Panc1 (cell line): ENCODE data around the gene ZXDB. TPM values are rescaled to one million over a fixed set of nuclear protein-coding genes. Genes with fewer than 3 reads are reported as not detected.
"Not testable (repeated sequence)": the region's sequence is repeated elsewhere in the genome, so short reads cannot be mapped to it uniquely, and the experiment has no call there.

Experiments
- ATAC-seq: fragments of 200-7000 bp; cut with Tn5 transposase; 2 replicates; pipeline ENCODE4 v1.9.1; 2020; ENCODE audit warnings: mild to moderate bottlenecking, moderate library complexity
- BruUV-seq: library from RNA; stranded (reverse); fragments of 400-500 nt; replicated peaks from 2 replicates; lab custom pipeline; 2021; lab: Mats Ljungman, UMichigan
- CTCF ChIA-PET: fragments of 300-600 bp; sonication (Branson Sonifier 250); formaldehyde crosslinking; loops from one replicate; lab custom pipeline; 2022; ENCODE audit warnings: antibody characterized with exemption; lab: Charles Lee
- POLR2A ChIA-PET: fragments of 300-600 bp; sonication (Branson Sonifier 250); formaldehyde crosslinking; loops from one replicate; lab custom pipeline; 2022; ENCODE audit warnings: antibody characterized with exemption; lab: Charles Lee
- DNase-seq: peaks from one replicate; pipeline ENCODE4 v3.0.0-alpha.2; 2010; ENCODE audit warnings: low read depth, low spot score
- H3K27ac ChIP-seq: 2 replicates; pipeline ENCODE4 v1.5.1; 2011; ENCODE audit warnings: mild to moderate bottlenecking, low read length, inconsistent platforms
- H3K27me3 ChIP-seq: fragments of 200-500 bp; sonication (Bioruptor generic); 2 replicates; pipeline ENCODE4 v1.6.0; 2014; ENCODE audit warnings: low read length, inconsistent platforms; ENCODE audit not compliant: control insufficient read depth, insufficient read depth
- H3K36me3 ChIP-seq: fragments of 200-500 bp; sonication (Bioruptor generic); 2 replicates; pipeline ENCODE4 v1.5.1; 2014; ENCODE audit warnings: inconsistent platforms, mild to moderate bottlenecking, low read length, moderate library complexity; ENCODE audit not compliant: control insufficient read depth, insufficient read depth
- H3K4me1 ChIP-seq: 2 replicates; pipeline ENCODE4 v1.5.1; 2011; ENCODE audit warnings: inconsistent platforms, mild to moderate bottlenecking, low read length, moderate library complexity; ENCODE audit not compliant: control insufficient read depth, insufficient read depth
- H3K4me3 ChIP-seq, 2 experiments: 2 replicates each; pipeline ENCODE4 v1.5.1; 2011 to 2012; ENCODE audit warnings: low read depth in 2 of 2, low read length in 2 of 2, mild to moderate bottlenecking in 2 of 2, inconsistent platforms in 1 of 2, moderate library complexity in 1 of 2
- H3K9me3 ChIP-seq: fragments of 200-500 bp; sonication (Bioruptor generic); 2 replicates; pipeline ENCODE4 v1.5.1; 2014; ENCODE audit warnings: low read depth, mild to moderate bottlenecking, inconsistent platforms, low read length, moderate library complexity; ENCODE audit not compliant: control insufficient read depth, insufficient read depth
- CTCF ChIP-seq: fragments of 450-650 bp; IDR thresholded peaks from 2 replicates; pipeline ENCODE4 v1.5.1; 2017; ENCODE audit warnings: mild to moderate bottlenecking
- POLR2AphosphoS5 ChIP-seq: IDR thresholded peaks from 2 replicates; pipeline ENCODE4 v1.6.1; 2012; ENCODE audit warnings: mild to moderate bottlenecking, low read depth, low read length, moderate library complexity
- SIN3A ChIP-seq: IDR thresholded peaks from 2 replicates; pipeline ENCODE4 v1.6.1; 2012; ENCODE audit warnings: low read depth, mild to moderate bottlenecking, low read length, moderate library complexity, borderline replicate concordance; ENCODE audit not compliant: insufficient read depth
- TCF7L2 ChIP-seq: IDR thresholded peaks from 2 replicates; pipeline ENCODE4 v1.6.1; 2011; ENCODE audit warnings: mild to moderate bottlenecking, low read depth, low read length, inconsistent platforms
- in situ Hi-C: cut with HindIII; loops from 2 replicates; pipeline ENCODE4 v1.10.0; 2016; ENCODE audit warnings: low sequenced_read_pairs, low pct_unique_long_range_greater_than_20kb
- intact Hi-C: fragments of 100-400 bp; cut with micrococcal nuclease; formaldehyde crosslinking; loops from one replicate; pipeline ENCODE4 v1.10.0; 2022; ENCODE audit not compliant: unreplicated experiment
- total RNA-seq: library from RNA; stranded (reverse); gene quantifications from one replicate; pipeline ENCODE4 v1.2.1, GENCODE V29; 2021; ENCODE audit not compliant: unreplicated experiment
- TF ChIP-seq, protein P1 (sequence below), 2 experiments: IDR thresholded peaks; 2 replicates each; pipeline ENCODE4 v1.6.1; 2011 to 2012; ENCODE audit warnings: low read depth in 2 of 2, control low read depth in 1 of 2, low read length in 1 of 2, mild to moderate bottlenecking in 1 of 2, moderate library complexity in 1 of 2; ENCODE audit not compliant: insufficient read depth in 1 of 2

Gene ZXDB
- total RNA-seq, 1 experiment from 2014 or later = 8.3 TPM

GRCh38 chrX:57629438-57629837 lies 37.6 kb downstream of the ZXDB start:
- BruUV-seq, H3K27ac ChIP-seq, H3K9me3 ChIP-seq, H3K27me3 ChIP-seq, POLR2A ChIA-PET, in situ Hi-C loops, H3K4me3 ChIP-seq, ATAC-seq, H3K4me1 ChIP-seq, H3K36me3 ChIP-seq, DNase-seq, CTCF ChIA-PET, intact Hi-C loops: not testable (repeated sequence)

DNA sequence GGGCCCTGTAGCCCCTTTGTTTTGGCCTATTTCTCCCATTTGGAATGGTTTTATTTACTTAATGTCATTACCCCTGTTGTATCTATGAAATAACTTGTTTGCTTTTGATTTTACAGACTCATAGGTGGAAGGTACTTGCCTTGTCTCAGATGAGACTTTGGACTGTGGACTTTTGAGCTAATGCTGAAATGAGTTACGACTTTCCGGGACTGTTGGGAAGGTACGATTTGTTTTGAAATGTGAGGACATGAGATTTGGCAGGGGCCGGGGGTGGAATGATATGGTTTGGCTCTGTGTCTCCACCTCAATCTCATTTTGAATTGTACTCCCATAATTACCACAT lies 48.8 kb downstream of the ZXDB start:
- Histone ChIP-seq H3K36me3 (no peaks in the 10 kb centered on the region), H3K27me3 (no peaks in the 10 kb centered on the region), H3K27ac (no peak overlapping the region), H3K4me3 (no peak overlapping the region), H3K4me1 (no peaks in the 10 kb centered on the region), H3K9me3 (no peaks in the 10 kb centered on the region)
- ATAC-seq (no peak), DNase-seq (no peak)
- BruUV-seq = no TSS peak
- TF ChIP-seq POLR2AphosphoS5 (no peak), SIN3A (no peak), TCF7L2 (no peak), CTCF (no peak)
- TF ChIP-seq, protein P1, sequence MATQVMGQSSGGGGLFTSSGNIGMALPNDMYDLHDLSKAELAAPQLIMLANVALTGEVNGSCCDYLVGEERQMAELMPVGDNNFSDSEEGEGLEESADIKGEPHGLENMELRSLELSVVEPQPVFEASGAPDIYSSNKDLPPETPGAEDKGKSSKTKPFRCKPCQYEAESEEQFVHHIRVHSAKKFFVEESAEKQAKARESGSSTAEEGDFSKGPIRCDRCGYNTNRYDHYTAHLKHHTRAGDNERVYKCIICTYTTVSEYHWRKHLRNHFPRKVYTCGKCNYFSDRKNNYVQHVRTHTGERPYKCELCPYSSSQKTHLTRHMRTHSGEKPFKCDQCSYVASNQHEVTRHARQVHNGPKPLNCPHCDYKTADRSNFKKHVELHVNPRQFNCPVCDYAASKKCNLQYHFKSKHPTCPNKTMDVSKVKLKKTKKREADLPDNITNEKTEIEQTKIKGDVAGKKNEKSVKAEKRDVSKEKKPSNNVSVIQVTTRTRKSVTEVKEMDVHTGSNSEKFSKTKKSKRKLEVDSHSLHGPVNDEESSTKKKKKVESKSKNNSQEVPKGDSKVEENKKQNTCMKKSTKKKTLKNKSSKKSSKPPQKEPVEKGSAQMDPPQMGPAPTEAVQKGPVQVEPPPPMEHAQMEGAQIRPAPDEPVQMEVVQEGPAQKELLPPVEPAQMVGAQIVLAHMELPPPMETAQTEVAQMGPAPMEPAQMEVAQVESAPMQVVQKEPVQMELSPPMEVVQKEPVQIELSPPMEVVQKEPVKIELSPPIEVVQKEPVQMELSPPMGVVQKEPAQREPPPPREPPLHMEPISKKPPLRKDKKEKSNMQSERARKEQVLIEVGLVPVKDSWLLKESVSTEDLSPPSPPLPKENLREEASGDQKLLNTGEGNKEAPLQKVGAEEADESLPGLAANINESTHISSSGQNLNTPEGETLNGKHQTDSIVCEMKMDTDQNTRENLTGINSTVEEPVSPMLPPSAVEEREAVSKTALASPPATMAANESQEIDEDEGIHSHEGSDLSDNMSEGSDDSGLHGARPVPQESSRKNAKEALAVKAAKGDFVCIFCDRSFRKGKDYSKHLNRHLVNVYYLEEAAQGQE (IDR thresholded peaks at IDR 0.05; ENCODE audit: insufficient read depth in 1 of 2, low read depth in 2 of 2, low read length in 1 of 2) = no peak
- ChIA-PET POLR2A (no interaction called here), CTCF (interaction anchor here (0.6 kb wide), 1 partner anchor 57 kb away, joined by 3 read pairs; no protein-coding TSS in a partner anchor)
- intact Hi-C loops = no loop called here
- in situ Hi-C loops = no loop called here

DNA sequence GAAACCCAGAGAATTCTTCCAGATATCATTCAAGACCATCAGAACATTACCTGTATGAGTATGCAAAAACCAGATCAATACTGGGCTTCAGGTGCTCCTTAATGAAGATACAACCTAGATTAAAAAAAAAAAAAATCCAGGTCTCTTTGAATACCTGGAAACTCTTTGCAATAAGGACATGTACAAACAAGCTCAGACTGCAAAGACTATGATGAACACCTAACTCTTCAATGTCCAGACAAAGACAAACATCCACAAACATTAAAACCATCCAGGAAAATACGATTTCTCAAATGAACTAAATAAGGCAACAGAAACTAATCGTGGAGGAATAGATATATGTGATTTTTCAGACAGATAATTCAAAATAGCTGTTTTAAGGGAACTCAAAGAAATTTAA lies 49.5 kb downstream of the ZXDB start:
- ChIA-PET POLR2A (no interaction called here), CTCF (no interaction called here)
- H3K4me1 ChIP-seq = no peaks in the 10 kb centered on the region
- no peaks in the 10 kb centered on the region for H3K36me3 ChIP-seq
- in situ Hi-C loops = no loop called here
- no peaks in the 10 kb centered on the region for H3K9me3 ChIP-seq
- TF ChIP-seq SIN3A = no peak
- TF ChIP-seq TCF7L2 = no peak
- no peak for TF ChIP-seq CTCF
- TF ChIP-seq, protein P1 (IDR thresholded peaks at IDR 0.05; ENCODE audit: insufficient read depth in 1 of 2, low read depth in 2 of 2, low read length in 1 of 2) = no peak
- no peak for TF ChIP-seq POLR2AphosphoS5
- BruUV-seq = no TSS peak
- H3K27ac ChIP-seq = no peak overlapping the region
- no peaks in the 10 kb centered on the region for H3K27me3 ChIP-seq
- no peak for DNase-seq
- H3K4me3 ChIP-seq = no peak overlapping the region
- intact Hi-C loops = no loop called here
- ATAC-seq = no peak
